Liver (tissue), 9 donors: Measurements from ENCODE around the gene PPP1R9A. TPM values are rescaled to one million over a fixed set of nuclear protein-coding genes. Genes with fewer than 3 reads are reported as not detected.

Source experiments
- DNase-seq: peaks from one replicate; pipeline ENCODE4 v3.0.0-alpha.2; 2017; ENCODE audit warnings: low spot score
- H3K27ac ChIP-seq, 2 donors: one replicate each; pipeline ENCODE4 v1.7.0; 2013; ENCODE audit warnings: inconsistent platforms in 2 of 2, low read length in 2 of 2, control low read depth in 1 of 2, low read depth in 1 of 2, mild to moderate bottlenecking in 1 of 2
- H3K27me3 ChIP-seq, 4 donors: one replicate each; pipeline versions ENCODE4 v1.6.1 to v1.7.0; 2013; ENCODE audit warnings: low read length in 3 of 4, inconsistent platforms in 1 of 4, mild to moderate bottlenecking in 1 of 4, moderate library complexity in 1 of 4; ENCODE audit not compliant: control insufficient read depth in 4 of 4, insufficient read depth in 4 of 4
- H3K36me3 ChIP-seq, 4 donors: one replicate each; pipeline versions ENCODE4 v1.6.1 to v1.7.0; 2013; ENCODE audit warnings: low read length in 3 of 4, mild to moderate bottlenecking in 3 of 4, low read depth in 1 of 4, moderate library complexity in 1 of 4; ENCODE audit not compliant: control insufficient read depth in 4 of 4, insufficient read depth in 3 of 4
- H3K4me1 ChIP-seq, 4 donors: one replicate each; pipeline versions ENCODE4 v1.6.1 to v1.7.0; 2013; ENCODE audit warnings: low read length in 3 of 4, mild to moderate bottlenecking in 3 of 4, moderate library complexity in 1 of 4; ENCODE audit not compliant: control insufficient read depth in 4 of 4, insufficient read depth in 4 of 4
- H3K4me3 ChIP-seq, 3 donors: one replicate each; pipeline versions ENCODE4 v1.6.1 to v1.7.0; 2013; ENCODE audit warnings: low read length in 3 of 3, control low read depth in 1 of 3, low read depth in 1 of 3, mild to moderate bottlenecking in 1 of 3
- H3K9ac ChIP-seq, 2 donors: one replicate each; pipeline ENCODE4 v1.7.0; 2013; ENCODE audit warnings: low read length in 2 of 2, mild to moderate bottlenecking in 2 of 2, moderate library complexity in 2 of 2, control low read depth in 1 of 2, low read depth in 1 of 2
- H3K9me3 ChIP-seq, 4 donors: one replicate each; pipeline versions ENCODE4 v1.6.1 to v1.7.0; 2013; ENCODE audit warnings: low read length in 3 of 4; ENCODE audit not compliant: control insufficient read depth in 4 of 4
- EGR1 ChIP-seq, 2 donors: IDR thresholded peaks; 2 replicates each; pipeline ENCODE4 v1.6.1; 2016 to 2018; ENCODE audit warnings: antibody characterized with exemption in 2 of 2, low read depth in 2 of 2
- FOXA1 ChIP-seq: IDR thresholded peaks from 2 replicates; pipeline ENCODE4 v1.6.1; 2016; ENCODE audit warnings: antibody characterized with exemption
- FOXA2 ChIP-seq: IDR thresholded peaks from 2 replicates; pipeline ENCODE4 v1.6.1; 2016; ENCODE audit warnings: antibody characterized with exemption
- GABPA ChIP-seq, 2 donors: IDR thresholded peaks in 1 of 2; conservative IDR thresholded peaks in 1 of 2; 2 replicates each; pipeline ENCODE4 v1.6.1; 2016; ENCODE audit warnings: antibody characterized with exemption in 2 of 2, mild to moderate bottlenecking in 1 of 2, moderate library complexity in 1 of 2
- HNF4A ChIP-seq, 2 donors: conservative IDR thresholded peaks; 2 replicates each; pipeline ENCODE4 v1.6.1; 2016; ENCODE audit warnings: antibody characterized with exemption in 2 of 2, mild to moderate bottlenecking in 2 of 2
- HNF4G ChIP-seq: IDR thresholded peaks from 2 replicates; pipeline ENCODE4 v1.6.1; 2016; ENCODE audit warnings: antibody characterized with exemption
- JUND ChIP-seq, 2 donors: IDR thresholded peaks; 2 replicates each; pipeline ENCODE4 v1.6.1; 2016; ENCODE audit warnings: antibody characterized with exemption in 2 of 2
- MAX ChIP-seq: IDR thresholded peaks from 2 replicates; pipeline ENCODE4 v1.6.1; 2016; ENCODE audit warnings: antibody characterized with exemption
- NR2F2 ChIP-seq: IDR thresholded peaks from 2 replicates; pipeline ENCODE4 v1.6.1; 2016; ENCODE audit warnings: antibody characterized with exemption
- RAD21 ChIP-seq, 2 donors: IDR thresholded peaks; 2 replicates each; pipeline ENCODE4 v1.6.1; 2016; ENCODE audit warnings: antibody characterized with exemption in 2 of 2, mild to moderate bottlenecking in 2 of 2
- RXRA ChIP-seq, 2 donors: IDR thresholded peaks; 2 replicates each; pipeline ENCODE4 v1.6.1; 2017 to 2018; ENCODE audit warnings: antibody characterized with exemption in 2 of 2, mild to moderate bottlenecking in 1 of 2
- SP1 ChIP-seq: IDR thresholded peaks from 2 replicates; pipeline ENCODE4 v1.6.1; 2018; ENCODE audit warnings: antibody characterized with exemption, mild to moderate bottlenecking
- TAF1 ChIP-seq: conservative IDR thresholded peaks from 2 replicates; pipeline ENCODE4 v1.6.1; 2016; ENCODE audit warnings: antibody characterized with exemption, mild to moderate bottlenecking
- YY1 ChIP-seq: IDR thresholded peaks from 2 replicates; pipeline ENCODE4 v1.6.1; 2016; ENCODE audit warnings: antibody characterized with exemption, mild to moderate bottlenecking
- ZBTB33 ChIP-seq: IDR thresholded peaks from 2 replicates; pipeline ENCODE4 v1.6.1; 2016; ENCODE audit warnings: antibody characterized with exemption
- WGBS: extraction: QIAGEN DNeasy Blood & Tissue Kit; methylation state at CpG from one replicate; pipeline ENCODE4 v1.1.7; 2013; 5-methylcytosine and 5-hydroxymethylcytosine counted together
- polyA plus RNA-seq, 2 donors: library from polyadenylated mRNA; stranded (reverse) in 1 of 2; unstranded in 1 of 2; fragments of 200-250 nt in 1 of 2; fragments of >200 nt in 1 of 2; fragmentation: Nextera tagmentation in 1 of 2; extraction: Ambion mirVana in 1 of 2; gene quantifications; one replicate each; pipeline versions ENCODE4 v1.2.1 to v1.2.3, GENCODE V29; 2013 to 2015
- total RNA-seq, 2 donors: library from RNA; depleted of rRNA; stranded (reverse); fragments of >200 nt; gene quantifications; one replicate each; pipeline ENCODE4 v1.2.3, GENCODE V29; 2014
- TF ChIP-seq, protein P1 (sequence below): IDR thresholded peaks from 2 replicates; pipeline ENCODE4 v1.6.1; 2016; ENCODE audit warnings: antibody characterized with exemption, mild to moderate bottlenecking
- TF ChIP-seq, protein P2 (sequence below): fragments of 150-350 bp; IDR thresholded peaks from 2 replicates; pipeline ENCODE4 v1.5.1; 2017; ENCODE audit warnings: improper control_type of control experiment, low read depth, low read length; ENCODE audit not compliant: missing input control
- TF ChIP-seq, protein P3 (sequence below): IDR thresholded peaks from 2 replicates; pipeline ENCODE4 v1.6.1; 2016; ENCODE audit warnings: antibody characterized with exemption
- donor health status: healthy.
- donor health status: healthy.
- donor health status: healthy.
- donor health status: healthy.
- donor health status: healthy.

The PPP1R9A gene
- total and polyA plus RNA-seq, 4 donors: 0.17 to 5.4 (median 2.7) TPM

DNA sequence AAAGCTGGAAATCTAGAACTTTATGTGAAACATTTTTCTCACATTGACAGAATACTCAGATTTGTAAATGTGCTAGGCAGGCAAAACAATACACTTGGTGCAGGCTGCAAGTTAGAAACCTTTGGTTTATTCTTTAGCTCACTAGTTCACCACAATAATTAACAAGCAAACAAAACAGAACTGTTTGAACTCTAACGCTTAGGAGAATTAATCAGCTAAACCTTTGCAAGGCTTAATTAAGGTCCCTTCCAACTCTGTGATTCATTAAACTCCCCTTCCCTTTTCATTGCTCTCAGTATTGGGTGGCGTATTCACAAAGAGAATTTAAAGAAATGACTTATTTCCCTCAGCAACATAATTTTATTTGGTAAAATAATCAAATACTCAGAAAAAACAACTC, 317.9 kb downstream of the PPP1R9A start (continued):
- TF ChIP-seq ZBTB33 (no peak), JUND (IDR thresholded peaks at IDR 0.05) (no peak)

DNA sequence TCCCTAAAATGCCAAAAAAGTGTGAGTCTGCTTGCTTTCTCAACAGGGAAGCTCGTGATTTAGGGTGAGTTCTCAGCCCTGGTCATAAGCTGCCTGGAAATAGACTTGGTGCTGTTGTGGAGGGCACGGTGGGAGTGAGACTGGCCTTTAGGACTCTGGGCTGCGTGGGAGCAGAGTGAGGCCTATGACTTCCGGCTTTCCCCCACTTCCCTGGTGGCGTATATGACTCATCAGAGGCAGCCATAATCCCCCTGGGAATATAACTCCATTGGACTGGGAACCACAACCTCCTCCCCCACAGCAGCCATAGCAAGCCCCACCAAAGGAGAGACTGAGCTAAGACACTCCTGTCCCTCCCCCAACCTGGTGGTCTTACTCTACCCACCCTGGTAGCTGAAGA, 321.9 kb downstream of the PPP1R9A start:
- 91% methylated on average over 5 of the region's 5 CpGs for WGBS
- H3K36me3 ChIP-seq: no peaks in the 10 kb centered on the region

More for the DNA sequence above, 321.9 kb downstream of the PPP1R9A start:
- TF ChIP-seq TAF1 (no peak), GABPA (IDR thresholded peaks at IDR 0.05 in 1 of 2, conservative IDR thresholded peaks at IDR 0.05 in 1 of 2) (no peak), RAD21 (IDR thresholded peaks at IDR 0.05) (no peak), EGR1 (IDR thresholded peaks at IDR 0.05; ENCODE audit: low read depth in 2 of 2) (no peak), MAX (no peak), SP1 (no peak), FOXA1 (no peak), HNF4A (conservative IDR thresholded peaks at IDR 0.05) (no peak), HNF4G (no peak), NR2F2 (no peak), YY1 (no peak), ZBTB33 (no peak), FOXA2 (no peak), RXRA (IDR thresholded peaks at IDR 0.05) (no peak)
- TF ChIP-seq, protein P1, sequence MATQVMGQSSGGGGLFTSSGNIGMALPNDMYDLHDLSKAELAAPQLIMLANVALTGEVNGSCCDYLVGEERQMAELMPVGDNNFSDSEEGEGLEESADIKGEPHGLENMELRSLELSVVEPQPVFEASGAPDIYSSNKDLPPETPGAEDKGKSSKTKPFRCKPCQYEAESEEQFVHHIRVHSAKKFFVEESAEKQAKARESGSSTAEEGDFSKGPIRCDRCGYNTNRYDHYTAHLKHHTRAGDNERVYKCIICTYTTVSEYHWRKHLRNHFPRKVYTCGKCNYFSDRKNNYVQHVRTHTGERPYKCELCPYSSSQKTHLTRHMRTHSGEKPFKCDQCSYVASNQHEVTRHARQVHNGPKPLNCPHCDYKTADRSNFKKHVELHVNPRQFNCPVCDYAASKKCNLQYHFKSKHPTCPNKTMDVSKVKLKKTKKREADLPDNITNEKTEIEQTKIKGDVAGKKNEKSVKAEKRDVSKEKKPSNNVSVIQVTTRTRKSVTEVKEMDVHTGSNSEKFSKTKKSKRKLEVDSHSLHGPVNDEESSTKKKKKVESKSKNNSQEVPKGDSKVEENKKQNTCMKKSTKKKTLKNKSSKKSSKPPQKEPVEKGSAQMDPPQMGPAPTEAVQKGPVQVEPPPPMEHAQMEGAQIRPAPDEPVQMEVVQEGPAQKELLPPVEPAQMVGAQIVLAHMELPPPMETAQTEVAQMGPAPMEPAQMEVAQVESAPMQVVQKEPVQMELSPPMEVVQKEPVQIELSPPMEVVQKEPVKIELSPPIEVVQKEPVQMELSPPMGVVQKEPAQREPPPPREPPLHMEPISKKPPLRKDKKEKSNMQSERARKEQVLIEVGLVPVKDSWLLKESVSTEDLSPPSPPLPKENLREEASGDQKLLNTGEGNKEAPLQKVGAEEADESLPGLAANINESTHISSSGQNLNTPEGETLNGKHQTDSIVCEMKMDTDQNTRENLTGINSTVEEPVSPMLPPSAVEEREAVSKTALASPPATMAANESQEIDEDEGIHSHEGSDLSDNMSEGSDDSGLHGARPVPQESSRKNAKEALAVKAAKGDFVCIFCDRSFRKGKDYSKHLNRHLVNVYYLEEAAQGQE: no peak
- TF ChIP-seq, protein P2, sequence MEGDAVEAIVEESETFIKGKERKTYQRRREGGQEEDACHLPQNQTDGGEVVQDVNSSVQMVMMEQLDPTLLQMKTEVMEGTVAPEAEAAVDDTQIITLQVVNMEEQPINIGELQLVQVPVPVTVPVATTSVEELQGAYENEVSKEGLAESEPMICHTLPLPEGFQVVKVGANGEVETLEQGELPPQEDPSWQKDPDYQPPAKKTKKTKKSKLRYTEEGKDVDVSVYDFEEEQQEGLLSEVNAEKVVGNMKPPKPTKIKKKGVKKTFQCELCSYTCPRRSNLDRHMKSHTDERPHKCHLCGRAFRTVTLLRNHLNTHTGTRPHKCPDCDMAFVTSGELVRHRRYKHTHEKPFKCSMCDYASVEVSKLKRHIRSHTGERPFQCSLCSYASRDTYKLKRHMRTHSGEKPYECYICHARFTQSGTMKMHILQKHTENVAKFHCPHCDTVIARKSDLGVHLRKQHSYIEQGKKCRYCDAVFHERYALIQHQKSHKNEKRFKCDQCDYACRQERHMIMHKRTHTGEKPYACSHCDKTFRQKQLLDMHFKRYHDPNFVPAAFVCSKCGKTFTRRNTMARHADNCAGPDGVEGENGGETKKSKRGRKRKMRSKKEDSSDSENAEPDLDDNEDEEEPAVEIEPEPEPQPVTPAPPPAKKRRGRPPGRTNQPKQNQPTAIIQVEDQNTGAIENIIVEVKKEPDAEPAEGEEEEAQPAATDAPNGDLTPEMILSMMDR: no peak
- TF ChIP-seq, protein P3, sequence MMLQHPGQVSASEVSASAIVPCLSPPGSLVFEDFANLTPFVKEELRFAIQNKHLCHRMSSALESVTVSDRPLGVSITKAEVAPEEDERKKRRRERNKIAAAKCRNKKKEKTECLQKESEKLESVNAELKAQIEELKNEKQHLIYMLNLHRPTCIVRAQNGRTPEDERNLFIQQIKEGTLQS: no peak
- no peak overlapping the region for H3K9ac ChIP-seq
- peaks cover 0 to 4% (median 0%) of the 10 kb centered on the region in 4 donors for H3K9me3 ChIP-seq
- DNase-seq: no peak
- H3K27me3 ChIP-seq: no peaks in the 10 kb centered on the region
- H3K27ac ChIP-seq: no peak overlapping the region
- H3K4me1 ChIP-seq: no peaks in the 10 kb centered on the region
- no peak overlapping the region for H3K4me3 ChIP-seq
